Right lobe of liver (tissue), 4 donors: ENCODE results near the gene TMEM132D.

Experiments
- CTCF ChIP-seq, 4 donors: fragments of 200-600 bp in 3 of 4; fragments of 450-650 bp in 1 of 4; IDR thresholded peaks; one replicate each; pipeline versions ENCODE4 v1.5.1 to v1.8.0; 2016 to 2022; ENCODE audit warnings: antibody characterized with exemption in 4 of 4, mild to moderate bottlenecking in 2 of 4
- POLR2A ChIP-seq: fragments of 450-650 bp; IDR thresholded peaks from one replicate; pipeline ENCODE4 v1.6.1; 2017; ENCODE audit warnings: antibody characterized with exemption, mild to moderate bottlenecking
- donor health status: DM: no; HTN: no; CAD: no.
- donor health status: DM: no; HTN: no; CAD: no.
- donor health status: DM: no; HTN: yes; CAD: no.

- TF ChIP-seq POLR2A (no peak), CTCF (IDR thresholded peaks at IDR 0.05) (no peak)
These were observed 657.2 kb downstream of the TMEM132D start for GRCh38 chr12:129246630-129247029.
